ENCODE data around the gene HSPB7. TPM values are rescaled to one million over a fixed set of nuclear protein-coding genes. Genes with fewer than 3 reads are reported as not detected.

HSPB7 gene
- total and polyA plus RNA-seq, 2 donors, result 13.0 to 144 TPM

Small RNAs within 50 kb of the gene (small RNA-seq; reads per million reads assigned to genes)
- gene AL355994.1 (not detected), gene AL355994.5 (not detected)

Other genes starting within 250 kb of the HSPB7 start
- 2.9 TPM for gene UQCRHL, start 210.4 kb downstream of the HSPB7 start, total RNA-seq
- 3.5 TPM for gene UQCRHL, start 210.4 kb downstream of the HSPB7 start, polyA plus RNA-seq
- gene SPEN, start 170.3 kb downstream of the HSPB7 start, total RNA-seq, result 47.6 TPM
- 31.8 TPM for gene SPEN, start 170.3 kb downstream of the HSPB7 start, polyA plus RNA-seq
- 17.1 TPM for gene ZBTB17, start 41.9 kb downstream of the HSPB7 start, total RNA-seq
- 30.4 TPM for gene ZBTB17, start 41.9 kb downstream of the HSPB7 start, polyA plus RNA-seq
- not detected for gene SRARP, start 13.8 kb downstream of the HSPB7 start, total RNA-seq
- gene SRARP, start 13.8 kb downstream of the HSPB7 start, polyA plus RNA-seq, result 0.03 TPM
- not detected for gene CLCNKA, start 4.0 kb upstream of the HSPB7 start, total RNA-seq
- 0.09 TPM for gene CLCNKA, start 4.0 kb upstream of the HSPB7 start, polyA plus RNA-seq
- gene CLCNKB, start 25.7 kb upstream of the HSPB7 start, total RNA-seq, result 0.95 TPM
- gene CLCNKB, start 25.7 kb upstream of the HSPB7 start, polyA plus RNA-seq, result 0.10 TPM
- not detected for gene FAM131C, start 55.6 kb upstream of the HSPB7 start, total RNA-seq
- 0.30 TPM for gene FAM131C, start 55.6 kb upstream of the HSPB7 start, polyA plus RNA-seq
- gene EPHA2, start 138.0 kb upstream of the HSPB7 start, total RNA-seq, result 11.3 TPM
- gene EPHA2, start 138.0 kb upstream of the HSPB7 start, polyA plus RNA-seq, result 16.2 TPM
- 6.9 TPM for gene ARHGEF19, start 194.6 kb upstream of the HSPB7 start, total RNA-seq
- gene ARHGEF19, start 194.6 kb upstream of the HSPB7 start, polyA plus RNA-seq, result 15.2 TPM
- 3.2 TPM for gene CPLANE2, start 219.1 kb upstream of the HSPB7 start, total RNA-seq
- gene CPLANE2, start 219.1 kb upstream of the HSPB7 start, polyA plus RNA-seq, result 8.5 TPM